Stimulated activated CD4-positive, alpha-beta T cell treated with anti-CD3 and anti-CD28 coated beads, Interleukin-12 subunit alpha, Interleukin-12 subunit beta, amount 100 ng/mL, for 48 hours (primary cell): Measurements from ENCODE around the gene USP48.

Experiments
- DNase-seq, 3 donors: peaks; one replicate each; pipeline ENCODE4 v3.0.0-alpha.2; 2020; ENCODE audit warnings: low read depth in 2 of 3, low spot score in 1 of 3

USP48 gene

GRCh38 chr1:21669258-21670058 lies 113.5 kb downstream of the USP48 start, which contains the start of gene RAP1GAP:
TSS of gene RAP1GAP (minus strand) at chr1:21669357. CDS start at chr1:21620032, 49,325 bp downstream.
- DNase-seq = no peak

GRCh38 chr1:21668951-21669257 lies 114.0 kb downstream of the USP48 start:
- no peak for DNase-seq

- no peak for DNase-seq
Measured at GRCh38 chr1:21668232-21668950, 114.6 kb downstream of the USP48 start.

GRCh38 chr1:21667348-21668231 lies 115.4 kb downstream of the USP48 start:
- DNase-seq = no peak

- DNase-seq = no peak
Measured at GRCh38 chr1:21666576-21667320, 116.2 kb downstream of the USP48 start.

GRCh38 chr1:21665711-21666575 lies 117.0 kb downstream of the USP48 start:
- DNase-seq = no peak

- DNase-seq = no peak
Measured at GRCh38 chr1:21664806-21665588, 118.0 kb downstream of the USP48 start.

GRCh38 chr1:21663951-21664805 lies 118.8 kb downstream of the USP48 start:
- no peak for DNase-seq

GRCh38 chr1:21663248-21663950 lies 119.5 kb downstream of the USP48 start:
- DNase-seq = no peak

- DNase-seq = no peak
Measured at GRCh38 chr1:21662426-21663247, 120.3 kb downstream of the USP48 start.

- DNase-seq = no peak
Measured at GRCh38 chr1:21661886-21662285, 121.1 kb downstream of the USP48 start.

- no peak for DNase-seq
Measured at GRCh38 chr1:21659924-21660326, 123.0 kb downstream of the USP48 start.

- peak; percentile 57 to 78 (median 60) for DNase-seq
Measured at GRCh38 chr1:21659099-21659923, 123.6 kb downstream of the USP48 start.

- no peak for DNase-seq
Measured at GRCh38 chr1:21657456-21658190, 125.3 kb downstream of the USP48 start.

- DNase-seq = no peak
Measured at GRCh38 chr1:21655748-21656147, 127.2 kb downstream of the USP48 start.
